NCI-H1048 (cell line): ENCODE measurements around the gene MIB1.

Experiments
- DNase-seq: peaks from one replicate; lab custom pipeline; 2025; lab: John Stamatoyannopoulos, UW

MIB1 gene

GRCh38 chr18:21894619-21895367 lies 154.2 kb downstream of the MIB1 start:
- DNase-seq, result no peak

GRCh38 chr18:21896732-21897336 lies 156.2 kb downstream of the MIB1 start:
- DNase-seq, result no peak

GRCh38 chr18:21897811-21898210 lies 157.2 kb downstream of the MIB1 start:
- DNase-seq, result no peak

- DNase-seq, result no peak
These were observed 160.2 kb downstream of the MIB1 start for GRCh38 chr18:21900605-21901352.

GRCh38 chr18:21901423-21901945 lies 160.9 kb downstream of the MIB1 start:
- DNase-seq, result no peak

- no peak for DNase-seq
These were observed 163.1 kb downstream of the MIB1 start for GRCh38 chr18:21903709-21904108.

- no peak for DNase-seq
These were observed 164.3 kb downstream of the MIB1 start for GRCh38 chr18:21904856-21905255.

GRCh38 chr18:21907451-21907850 lies 166.9 kb downstream of the MIB1 start:
- no peak for DNase-seq

GRCh38 chr18:21908711-21909110 lies 168.1 kb downstream of the MIB1 start:
- no peak for DNase-seq

- no peak for DNase-seq
These were observed 170.3 kb downstream of the MIB1 start for GRCh38 chr18:21910906-21911305.

- DNase-seq, result no peak
These were observed 171.0 kb downstream of the MIB1 start for GRCh38 chr18:21911551-21911950.

GRCh38 chr18:21912339-21913239 lies 172.0 kb downstream of the MIB1 start:
- no peak for DNase-seq

GRCh38 chr18:21914739-21915319 lies 174.2 kb downstream of the MIB1 start:
- DNase-seq, result no peak

GRCh38 chr18:21915546-21915945 lies 175.0 kb downstream of the MIB1 start:
- DNase-seq, result no peak

- DNase-seq, result no peak
These were observed 176.0 kb downstream of the MIB1 start for GRCh38 chr18:21916594-21916993.

- DNase-seq, result no peak
These were observed 178.1 kb downstream of the MIB1 start for GRCh38 chr18:21918693-21919092.
